IPS-20b (cell line): ENCODE measurements around the gene PCSK1.

Source experiments
- H3K27ac ChIP-seq: one replicate; pipeline ENCODE4 v1.5.1; 2013; ENCODE audit warnings: low read length
- H3K27me3 ChIP-seq: 2 replicates; pipeline ENCODE4 v1.6.1; 2013; ENCODE audit warnings: mild to moderate bottlenecking, low read length, inconsistent platforms; ENCODE audit not compliant: insufficient read depth
- H3K36me3 ChIP-seq: 2 replicates; pipeline ENCODE4 v1.6.1; 2013; ENCODE audit warnings: low read depth, mild to moderate bottlenecking, inconsistent platforms, low read length, moderate library complexity; ENCODE audit not compliant: insufficient read depth
- H3K4me1 ChIP-seq: 2 replicates; pipeline ENCODE4 v1.6.1; 2013; ENCODE audit warnings: mild to moderate bottlenecking, control low read depth, inconsistent platforms, low read length, moderate library complexity; ENCODE audit not compliant: insufficient read depth
- H3K4me3 ChIP-seq: 2 replicates; pipeline ENCODE4 v1.5.1; 2013; ENCODE audit warnings: mild to moderate bottlenecking, low read length, inconsistent platforms
- H3K9ac ChIP-seq: 2 replicates; pipeline ENCODE4 v1.6.1; 2013; ENCODE audit warnings: low read depth, mild to moderate bottlenecking, inconsistent platforms, low read length, moderate library complexity
- H3K9me3 ChIP-seq: 2 replicates; pipeline ENCODE4 v1.6.1; 2013; ENCODE audit warnings: mild to moderate bottlenecking, low read depth, low read length, inconsistent platforms; ENCODE audit not compliant: insufficient read depth

Gene PCSK1

DNA sequence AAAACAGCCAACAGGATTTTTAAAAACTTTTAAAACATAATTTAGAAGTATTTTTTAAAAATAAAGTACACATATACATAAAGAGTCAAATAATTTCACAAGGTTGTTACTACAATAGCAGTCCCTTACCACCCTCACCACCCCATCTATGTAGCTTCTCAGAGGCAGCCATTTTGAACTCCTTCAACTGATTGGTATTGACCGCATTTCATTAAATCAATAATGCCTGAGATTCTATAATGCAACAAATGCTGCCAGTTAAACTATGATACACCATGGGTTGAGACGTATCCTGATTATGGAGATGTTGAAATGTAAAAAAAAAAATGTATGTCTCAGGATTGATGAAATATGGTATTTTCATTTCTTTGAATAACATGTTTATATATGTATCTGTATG is 78.8 kb downstream of the PCSK1 start:
- H3K9ac ChIP-seq: no peak overlapping the region
- H3K36me3 ChIP-seq: no peaks in the 10 kb centered on the region
- H3K27ac ChIP-seq: no peak overlapping the region
- H3K27me3 ChIP-seq: no peaks in the 10 kb centered on the region
- H3K9me3 ChIP-seq: no peaks in the 10 kb centered on the region
- H3K4me3 ChIP-seq: no peak overlapping the region
- H3K4me1 ChIP-seq: no peaks in the 10 kb centered on the region

- no peaks in the 10 kb centered on the region for H3K9me3 ChIP-seq
- no peak overlapping the region for H3K9ac ChIP-seq
- H3K27ac ChIP-seq: no peak overlapping the region
- no peak overlapping the region for H3K4me3 ChIP-seq
- no peaks in the 10 kb centered on the region for H3K4me1 ChIP-seq
- no peaks in the 10 kb centered on the region for H3K27me3 ChIP-seq
- no peaks in the 10 kb centered on the region for H3K36me3 ChIP-seq
Observed at GRCh38 chr5:96353220-96353619, 79.8 kb downstream of the PCSK1 start.

DNA sequence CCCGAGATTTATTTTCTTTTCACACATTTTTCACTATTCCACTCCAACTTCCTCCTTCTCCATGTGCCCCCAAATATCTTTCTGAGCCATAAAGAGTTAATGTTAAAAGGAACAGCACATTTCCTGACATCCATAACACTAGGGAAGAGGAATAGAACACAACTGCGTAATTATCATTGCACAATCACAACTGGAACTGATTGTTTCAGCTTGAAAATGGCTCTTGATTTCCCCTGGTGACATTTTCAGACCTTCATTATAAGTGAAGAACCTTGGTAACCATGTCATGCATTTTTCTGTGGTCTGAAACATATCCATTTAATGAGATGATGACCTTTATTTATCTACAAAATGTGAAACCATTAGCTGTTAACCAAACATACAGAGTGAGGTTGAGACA is 82.4 kb downstream of the PCSK1 start:
- no peaks in the 10 kb centered on the region for H3K27me3 ChIP-seq
- H3K36me3 ChIP-seq: no peaks in the 10 kb centered on the region
- no peaks in the 10 kb centered on the region for H3K4me1 ChIP-seq
- H3K9ac ChIP-seq: no peak overlapping the region
- no peaks in the 10 kb centered on the region for H3K9me3 ChIP-seq
- H3K4me3 ChIP-seq: no peak overlapping the region
- no peak overlapping the region for H3K27ac ChIP-seq

DNA sequence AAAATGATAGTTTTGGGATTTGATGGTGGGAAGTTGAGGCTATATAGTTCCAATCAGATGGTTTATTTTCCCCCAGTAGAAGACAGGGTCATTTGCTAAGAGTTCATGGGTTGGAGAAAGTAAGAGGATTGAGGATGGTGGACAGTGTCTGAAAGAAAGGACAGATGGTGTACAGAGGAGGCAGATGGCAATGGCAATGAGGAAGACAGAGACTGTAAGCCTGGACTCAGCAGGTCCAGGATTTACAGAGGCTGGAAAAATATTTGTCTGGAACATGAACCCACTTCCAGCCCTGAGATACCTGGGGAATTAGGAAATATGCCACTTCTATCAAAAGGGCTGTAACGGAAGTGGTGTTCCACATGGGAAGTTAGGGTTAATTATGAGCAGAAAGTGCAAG is 84.5 kb downstream of the PCSK1 start:
- Histone ChIP-seq H3K9me3 (no peaks in the 10 kb centered on the region), H3K4me3 (no peak overlapping the region), H3K27ac (no peak overlapping the region), H3K36me3 (no peaks in the 10 kb centered on the region), H3K4me1 (no peaks in the 10 kb centered on the region; the same call in 1 of the 2 replicates), H3K27me3 (no peaks in the 10 kb centered on the region), H3K9ac (no peak overlapping the region)

- Histone ChIP-seq H3K27me3 (no peaks in the 10 kb centered on the region), H3K27ac (no peak overlapping the region), H3K4me1 (no peaks in the 10 kb centered on the region; the same call in 1 of the 2 replicates), H3K4me3 (no peak overlapping the region), H3K9ac (no peak overlapping the region), H3K36me3 (no peaks in the 10 kb centered on the region), H3K9me3 (no peaks in the 10 kb centered on the region)
Observed at GRCh38 chr5:96347502-96348292, 85.4 kb downstream of the PCSK1 start.

DNA sequence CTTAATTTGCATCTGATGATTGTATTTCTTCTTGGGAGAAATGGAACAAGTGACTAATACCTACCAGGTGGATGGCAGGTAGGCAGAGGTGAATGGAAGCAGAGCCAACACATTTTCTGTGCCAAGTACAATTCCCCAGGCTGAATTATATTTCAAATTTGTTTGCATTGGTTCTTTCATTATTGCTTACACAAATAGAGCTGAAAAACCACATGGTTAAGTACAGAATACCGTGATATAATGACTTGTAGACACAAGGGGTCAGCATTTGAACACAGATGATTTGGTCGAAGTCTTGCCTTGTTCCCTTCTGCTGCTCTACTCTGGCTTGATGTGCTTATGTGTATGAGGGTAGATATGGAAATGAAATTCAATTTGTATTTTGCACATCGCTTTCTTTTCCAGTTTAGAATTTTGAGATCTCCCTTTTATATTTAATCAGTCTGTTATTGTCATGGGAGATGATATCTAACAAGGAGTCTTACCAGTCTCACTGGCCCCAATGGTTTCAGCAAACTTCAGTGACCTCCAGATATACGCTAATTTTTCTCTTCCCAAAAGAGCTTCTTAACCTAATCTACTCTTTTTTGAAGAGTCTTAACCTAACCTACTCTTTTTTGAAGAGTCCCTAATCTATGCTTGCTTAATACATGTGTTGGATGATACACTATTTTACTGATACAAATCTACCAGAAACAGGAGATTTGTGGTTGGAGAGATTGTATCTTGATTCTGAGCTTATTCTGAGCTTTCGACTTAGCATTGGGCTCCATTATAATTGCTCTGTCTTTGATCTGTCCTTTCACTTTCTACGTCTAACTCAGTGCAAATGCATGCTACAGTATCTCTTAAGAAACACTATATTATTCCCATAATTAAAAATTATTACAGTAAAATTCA is 88.1 kb downstream of the PCSK1 start:
- no peak overlapping the region for H3K9ac ChIP-seq
- H3K36me3 ChIP-seq: no peaks in the 10 kb centered on the region
- no peaks in the 10 kb centered on the region for H3K9me3 ChIP-seq
- H3K4me1 ChIP-seq: no peaks in the 10 kb centered on the region; the same call in 1 of the 2 replicates
- H3K27ac ChIP-seq: no peak overlapping the region
- no peaks in the 10 kb centered on the region for H3K27me3 ChIP-seq
- H3K4me3 ChIP-seq: no peak overlapping the region

DNA sequence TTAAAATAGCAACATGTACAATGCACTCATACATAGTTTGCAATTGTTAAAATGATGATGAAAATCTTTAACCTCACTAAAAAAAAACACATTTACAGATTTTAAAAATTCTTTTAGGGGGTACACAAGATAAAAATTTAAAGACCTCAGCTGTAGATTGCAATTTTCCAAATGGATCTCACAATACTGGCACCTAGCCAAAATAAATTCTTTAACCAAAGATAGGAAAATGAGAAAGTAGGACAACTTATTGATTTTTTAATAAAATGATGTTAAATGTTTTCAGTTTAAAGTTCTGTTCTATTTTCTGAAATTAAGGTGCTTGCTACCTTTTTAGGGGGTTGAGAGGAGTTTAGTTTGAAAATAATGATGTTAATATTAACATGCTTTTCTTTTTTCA is 90.0 kb downstream of the PCSK1 start:
- no peaks in the 10 kb centered on the region for H3K9me3 ChIP-seq
- no peaks in the 10 kb centered on the region; the same call in 1 of the 2 replicates for H3K4me1 ChIP-seq
- no peak overlapping the region for H3K27ac ChIP-seq
- no peaks in the 10 kb centered on the region for H3K36me3 ChIP-seq
- H3K27me3 ChIP-seq: no peaks in the 10 kb centered on the region
- H3K9ac ChIP-seq: no peak overlapping the region
- no peak overlapping the region for H3K4me3 ChIP-seq

DNA sequence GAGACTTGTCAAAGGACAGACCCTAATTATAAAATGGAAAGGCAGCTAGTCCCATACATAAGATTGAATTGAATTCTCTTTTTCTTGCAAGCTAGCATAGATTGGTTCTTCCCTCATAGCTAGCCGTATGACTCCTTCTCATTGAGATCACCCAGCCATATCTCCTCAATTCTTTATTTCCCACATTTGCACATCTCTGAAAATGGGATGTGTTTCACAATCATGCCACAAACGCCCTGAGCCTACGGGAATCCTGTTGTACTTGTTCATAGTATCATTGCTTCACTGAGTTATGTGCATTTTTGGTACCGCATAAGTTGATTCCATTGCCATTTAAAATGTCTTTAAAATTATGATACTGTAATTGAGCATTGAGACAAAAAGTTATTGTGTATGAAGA is 90.5 kb downstream of the PCSK1 start:
- Histone ChIP-seq H3K36me3 (no peaks in the 10 kb centered on the region), H3K27me3 (no peaks in the 10 kb centered on the region), H3K27ac (no peak overlapping the region), H3K4me1 (no peaks in the 10 kb centered on the region; the same call in 1 of the 2 replicates), H3K9me3 (no peaks in the 10 kb centered on the region), H3K9ac (no peak overlapping the region), H3K4me3 (no peak overlapping the region)
